Lung (tissue), 12 donors: ENCODE measurements around the gene TRIM4. TPM values are rescaled to one million over a fixed set of nuclear protein-coding genes. Genes with fewer than 3 reads are reported as not detected.
A peak's percentile ranks its signal among the peaks of the same experiment; 100 is the strongest.
"Not testable (repeated sequence)": the region's sequence is repeated elsewhere in the genome, so short reads cannot be mapped to it uniquely, and the experiment has no call there.

Experiments used
- ATAC-seq: fragments of 200-7000 bp; cut with Tn5 transposase; one replicate; pipeline ENCODE4 v1.9.1; 2020; ENCODE audit warnings: moderate number of reproducible peaks; ENCODE audit not compliant: insufficient read depth, low FRiP score
- DNase-seq, 3 donors: peaks; one replicate each; pipeline ENCODE4 v3.0.0-alpha.2; 2013 to 2017
- H3K27ac ChIP-seq, 2 donors: one replicate each; pipeline ENCODE4 v1.5.1; 2013; ENCODE audit warnings: mild to moderate bottlenecking in 2 of 2, moderate library complexity in 2 of 2, control low read depth in 1 of 2, inconsistent platforms in 1 of 2, low read depth in 1 of 2, low read length in 1 of 2
- H3K27me3 ChIP-seq, 3 donors: one replicate each; pipeline ENCODE4 v1.5.1; 2013; ENCODE audit warnings: low read length in 2 of 3; ENCODE audit not compliant: control insufficient read depth in 3 of 3, insufficient read depth in 3 of 3
- H3K36me3 ChIP-seq, 4 donors: one replicate each; pipeline ENCODE4 v1.5.1; 2013; ENCODE audit warnings: low read length in 4 of 4, mild to moderate bottlenecking in 1 of 4, moderate library complexity in 1 of 4; ENCODE audit not compliant: control insufficient read depth in 4 of 4, insufficient read depth in 4 of 4
- H3K4me1 ChIP-seq, 5 donors: one replicate each; pipeline ENCODE4 v1.5.1; 2013; ENCODE audit warnings: low read length in 5 of 5, mild to moderate bottlenecking in 2 of 5, moderate library complexity in 1 of 5; ENCODE audit not compliant: control insufficient read depth in 5 of 5, insufficient read depth in 5 of 5
- H3K4me3 ChIP-seq: one replicate; pipeline ENCODE4 v1.5.1; 2013; ENCODE audit warnings: mild to moderate bottlenecking, control low read depth, moderate library complexity
- H3K9ac ChIP-seq, 2 donors: one replicate each; pipeline ENCODE4 v1.5.1; 2013; ENCODE audit warnings: low read length in 2 of 2, control low read depth in 1 of 2; ENCODE audit not compliant: insufficient read depth in 1 of 2
- H3K9me3 ChIP-seq, 4 donors: one replicate each; pipeline ENCODE4 v1.5.1; 2013; ENCODE audit warnings: low read length in 3 of 4, mild to moderate bottlenecking in 1 of 4, moderate library complexity in 1 of 4; ENCODE audit not compliant: control insufficient read depth in 4 of 4, insufficient read depth in 3 of 4
- WGBS, 2 donors: extraction: QIAGEN DNeasy Blood & Tissue Kit; methylation state at CpG; one replicate each; pipeline ENCODE4 v1.1.7; 2013; 5-methylcytosine and 5-hydroxymethylcytosine counted together
- polyA plus RNA-seq, 2 donors: library from polyadenylated mRNA; stranded (reverse); fragments of 200-250 nt; gene quantifications; one replicate each; pipeline ENCODE4 v1.2.1, GENCODE V29; 2013
- total RNA-seq, 2 donors: library from RNA; depleted of rRNA in 1 of 2; stranded (reverse); fragments of >200 nt in 1 of 2; gene quantifications; one replicate each; pipeline ENCODE4 v1.2.1, GENCODE V29; 2014 to 2021
- TF ChIP-seq, protein P1 (sequence below): IDR thresholded peaks from 2 replicates; pipeline ENCODE4 v1.5.1; 2012; ENCODE audit warnings: mild to moderate bottlenecking; ENCODE audit errors: control extremely low read depth, extremely low read depth
- donor health status: control.
- donor health status: control.
- donor health status: Bipolar disorder and iron deficiency.
- donor health status: healthy.
- donor health status: DM: yes; HTN: yes; CAD: no.

The TRIM4 gene
- total and polyA plus RNA-seq, 4 donors = 14.0 to 34.3 (median 21.7) TPM

DNA sequence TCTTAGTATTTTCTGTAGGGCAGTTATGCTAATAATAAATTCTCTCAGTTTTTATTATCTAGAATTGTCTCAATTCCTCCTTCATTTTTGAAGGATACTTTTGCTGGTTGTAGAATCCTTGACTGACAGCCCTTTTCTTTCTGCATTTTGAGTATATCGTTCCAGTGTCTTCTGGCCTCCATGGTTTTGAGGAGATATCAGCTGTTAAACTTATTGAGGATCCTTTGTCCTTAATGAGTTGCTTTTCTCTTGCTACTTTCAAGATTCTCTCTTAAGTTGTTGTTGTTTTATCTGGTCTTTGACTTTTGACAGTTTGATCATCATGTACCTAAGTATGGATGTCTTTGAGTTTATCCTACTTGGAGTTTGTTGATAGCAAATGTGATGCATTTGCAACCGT is 19.0 kb upstream of the TRIM4 start:
- Histone ChIP-seq H3K4me1 (no peaks in the 10 kb centered on the region), H3K27ac (no peak overlapping the region), H3K4me3 (no peak overlapping the region), H3K27me3 (no peaks in the 10 kb centered on the region), H3K9ac (no peak overlapping the region), H3K36me3 (no peaks in the 10 kb centered on the region), H3K9me3 (no peaks in the 10 kb centered on the region)
- TF ChIP-seq, protein P1, sequence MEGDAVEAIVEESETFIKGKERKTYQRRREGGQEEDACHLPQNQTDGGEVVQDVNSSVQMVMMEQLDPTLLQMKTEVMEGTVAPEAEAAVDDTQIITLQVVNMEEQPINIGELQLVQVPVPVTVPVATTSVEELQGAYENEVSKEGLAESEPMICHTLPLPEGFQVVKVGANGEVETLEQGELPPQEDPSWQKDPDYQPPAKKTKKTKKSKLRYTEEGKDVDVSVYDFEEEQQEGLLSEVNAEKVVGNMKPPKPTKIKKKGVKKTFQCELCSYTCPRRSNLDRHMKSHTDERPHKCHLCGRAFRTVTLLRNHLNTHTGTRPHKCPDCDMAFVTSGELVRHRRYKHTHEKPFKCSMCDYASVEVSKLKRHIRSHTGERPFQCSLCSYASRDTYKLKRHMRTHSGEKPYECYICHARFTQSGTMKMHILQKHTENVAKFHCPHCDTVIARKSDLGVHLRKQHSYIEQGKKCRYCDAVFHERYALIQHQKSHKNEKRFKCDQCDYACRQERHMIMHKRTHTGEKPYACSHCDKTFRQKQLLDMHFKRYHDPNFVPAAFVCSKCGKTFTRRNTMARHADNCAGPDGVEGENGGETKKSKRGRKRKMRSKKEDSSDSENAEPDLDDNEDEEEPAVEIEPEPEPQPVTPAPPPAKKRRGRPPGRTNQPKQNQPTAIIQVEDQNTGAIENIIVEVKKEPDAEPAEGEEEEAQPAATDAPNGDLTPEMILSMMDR = no peak
- ATAC-seq = no peak
- WGBS, 2 donors = 81 to 95% methylated on average over 2 of the region's 2 CpGs
- DNase-seq = no peak

DNA sequence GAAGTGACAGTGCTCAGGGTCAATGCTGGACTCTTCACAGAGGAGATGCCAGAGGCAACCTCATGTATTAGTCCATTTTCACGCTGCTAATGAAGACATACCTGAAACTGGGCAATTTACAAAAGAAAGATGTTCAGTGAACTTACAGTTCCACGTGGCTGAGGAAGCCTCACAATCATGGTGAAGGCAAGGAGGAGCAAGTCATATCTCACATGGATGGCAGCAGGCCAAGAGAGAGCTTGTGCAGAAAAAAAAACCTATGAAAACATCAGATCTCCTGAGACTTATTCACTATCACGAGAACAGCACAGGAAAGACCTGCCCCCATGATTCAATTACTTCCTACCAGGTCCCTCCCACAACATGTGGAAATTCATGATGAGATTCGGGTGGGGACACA is 15.7 kb upstream of the TRIM4 start:
- 47 to 53% methylated on average over 4 of the region's 4 CpGs for WGBS, 2 donors
- not testable (repeated sequence) for H3K9ac ChIP-seq, H3K36me3 ChIP-seq, H3K9me3 ChIP-seq, H3K4me1 ChIP-seq, H3K27ac ChIP-seq, H3K27me3 ChIP-seq, ATAC-seq, H3K4me3 ChIP-seq
- DNase-seq = peak in 1 of 3 donors; percentile 9

DNA sequence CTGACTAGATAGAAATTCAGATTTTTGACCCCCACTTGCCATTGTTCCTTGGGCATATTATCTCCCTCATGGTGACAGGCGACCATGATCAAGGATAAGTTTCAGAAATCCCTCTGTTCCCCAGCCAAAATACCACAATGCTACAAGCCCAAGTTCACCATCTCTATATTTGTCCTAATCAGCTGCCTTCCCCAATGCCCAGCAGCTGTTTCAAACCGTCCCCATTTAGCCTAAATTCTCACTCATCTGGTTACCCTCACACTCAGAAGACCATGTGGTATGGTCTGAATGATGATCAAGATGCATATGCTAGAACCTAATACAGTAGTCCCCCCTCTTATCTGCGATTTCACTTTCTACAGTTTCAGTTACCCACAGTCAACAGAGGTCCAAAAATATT is 11.0 kb upstream of the TRIM4 start:
- Histone ChIP-seq H3K27me3 (peaks cover 0 to 4% (median 0%) of the 10 kb centered on the region in 3 donors), H3K27ac (no peak overlapping the region), H3K36me3 (no peaks in the 10 kb centered on the region), H3K9me3 (no peaks in the 10 kb centered on the region), H3K4me3 (no peak overlapping the region), H3K4me1 (peaks cover 0 to 7% (median 0%) of the 10 kb centered on the region in 5 donors), H3K9ac (no peak overlapping the region)
- ATAC-seq (no peak), DNase-seq (no peak)
- TF ChIP-seq, protein P1 = no peak
- 87 to 91% methylated on average over 3 of the region's 3 CpGs for WGBS, 2 donors

DNA sequence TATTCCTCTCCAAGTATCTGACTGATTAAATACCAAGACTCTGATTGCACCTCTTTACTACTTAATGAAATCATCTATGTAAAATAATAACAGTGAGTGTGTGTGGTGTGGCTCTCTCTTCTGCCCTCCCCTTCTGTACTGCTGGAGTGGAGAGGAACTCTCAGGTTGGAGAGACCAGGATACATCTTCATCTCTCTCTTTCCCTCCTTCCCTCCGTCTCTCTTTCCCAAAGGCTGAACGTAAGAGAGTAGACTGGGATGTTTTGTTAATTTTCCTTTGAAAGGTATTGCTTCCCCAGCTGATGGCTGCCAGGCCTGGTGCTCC is 10.4 kb upstream of the TRIM4 start:
- TF ChIP-seq, protein P1 = no peak
- Histone ChIP-seq H3K9me3 (no peaks in the 10 kb centered on the region), H3K4me3 (no peak overlapping the region), H3K27ac (peak overlapping the region in 1 of 2 donors; percentile 24), H3K4me1 (peaks cover 0 to 7% (median 0%) of the 10 kb centered on the region in 5 donors), H3K36me3 (no peaks in the 10 kb centered on the region), H3K9ac (no peak overlapping the region), H3K27me3 (peaks cover 0 to 4% (median 0%) of the 10 kb centered on the region in 3 donors)
- no peak for ATAC-seq
- no peak for DNase-seq
- 15 to 16% methylated on average over 2 of the region's 2 CpGs for WGBS, 2 donors
